GM19324 (cell line): ENCODE measurements around the gene WDR5B.
A peak's percentile ranks its signal among the peaks of the same experiment; 100 is the strongest.

Source experiments
- ATAC-seq: cut with Tn5 transposase; IDR thresholded peaks from one replicate; pipeline ENCODE4 v1.9.1; 2021; ENCODE audit warnings: mild to moderate bottlenecking, moderate library complexity; ENCODE audit not compliant: unreplicated experiment, low FRiP score

Gene WDR5B

DNA sequence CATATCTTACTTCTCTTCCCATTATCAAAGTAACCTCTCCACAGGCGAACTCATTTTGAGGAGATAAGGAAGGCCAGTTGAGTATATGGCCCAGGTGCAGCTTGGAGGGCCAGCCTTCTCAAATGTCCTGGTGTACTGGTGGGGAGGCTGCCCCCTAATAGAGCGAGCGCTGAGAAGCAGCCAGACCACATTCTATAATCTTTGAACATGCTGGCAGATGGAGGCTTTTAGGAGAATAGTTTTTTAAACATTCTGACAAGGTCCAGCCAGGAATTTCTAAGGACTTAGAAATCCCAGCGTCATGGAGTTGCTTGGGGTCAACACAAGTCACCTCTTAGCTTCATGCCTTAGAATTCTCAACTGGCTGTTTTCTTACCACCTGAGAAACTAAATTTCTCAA, 5.8 kb downstream of the WDR5B start:
- no peak for ATAC-seq

DNA sequence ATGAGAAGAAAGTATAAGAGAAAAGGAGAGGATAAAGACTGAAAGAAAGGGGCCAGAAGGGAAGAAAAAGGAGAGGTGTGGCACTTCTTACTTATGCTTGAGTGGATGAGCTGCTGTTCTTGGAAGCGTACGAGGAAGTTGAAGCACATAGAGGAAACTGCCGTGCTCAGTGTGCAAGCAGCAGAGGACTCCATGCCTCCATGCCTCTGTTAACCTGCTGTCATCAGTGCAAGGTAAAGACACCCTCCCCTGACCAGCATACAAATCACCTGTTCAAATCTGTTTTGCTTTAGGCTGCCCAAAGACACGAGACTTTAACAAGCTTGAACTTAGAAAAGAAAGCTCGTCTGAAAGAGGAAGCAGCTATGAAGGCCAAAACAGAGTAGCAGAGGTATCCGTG, 6.4 kb downstream of the WDR5B start:
- ATAC-seq: no peak

DNA sequence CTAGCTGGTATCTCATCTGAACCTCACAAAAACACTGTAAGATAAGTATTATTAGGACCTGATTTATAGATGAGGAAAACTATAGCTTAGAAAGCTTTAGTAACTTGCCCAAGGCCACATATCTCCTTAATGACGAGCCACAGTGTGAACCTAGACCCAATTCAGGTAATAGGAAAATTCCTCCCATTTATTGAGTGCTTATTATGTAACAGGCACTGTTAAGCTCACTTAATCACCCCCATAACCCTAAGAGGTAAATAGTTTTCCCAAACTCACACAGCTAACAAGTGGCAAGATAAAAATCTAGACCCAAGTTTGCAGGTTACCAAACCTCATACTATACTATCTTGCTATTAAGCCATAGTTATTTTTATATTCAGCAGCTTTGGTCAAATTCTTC, 7.9 kb downstream of the WDR5B start:
- no peak for ATAC-seq

DNA sequence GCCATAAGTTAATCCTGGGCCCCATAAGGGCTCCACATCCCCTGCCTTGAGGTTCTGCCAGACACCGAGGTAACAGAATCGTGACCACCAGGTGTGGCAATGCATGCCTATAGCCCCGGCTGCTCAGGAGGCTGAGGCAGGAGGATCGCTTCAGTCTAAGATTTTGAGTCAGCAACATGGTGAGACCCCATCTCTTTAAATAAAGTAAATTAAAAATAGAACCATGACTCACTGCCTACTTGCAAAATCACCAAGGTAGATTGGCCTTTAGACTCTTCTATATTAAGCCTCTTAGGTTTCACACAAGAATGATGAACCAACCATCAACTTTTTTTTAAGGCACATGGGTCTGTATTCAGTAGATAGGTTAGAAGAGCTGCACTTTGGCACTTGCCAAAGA, 9.7 kb downstream of the WDR5B start:
- ATAC-seq: no peak

DNA sequence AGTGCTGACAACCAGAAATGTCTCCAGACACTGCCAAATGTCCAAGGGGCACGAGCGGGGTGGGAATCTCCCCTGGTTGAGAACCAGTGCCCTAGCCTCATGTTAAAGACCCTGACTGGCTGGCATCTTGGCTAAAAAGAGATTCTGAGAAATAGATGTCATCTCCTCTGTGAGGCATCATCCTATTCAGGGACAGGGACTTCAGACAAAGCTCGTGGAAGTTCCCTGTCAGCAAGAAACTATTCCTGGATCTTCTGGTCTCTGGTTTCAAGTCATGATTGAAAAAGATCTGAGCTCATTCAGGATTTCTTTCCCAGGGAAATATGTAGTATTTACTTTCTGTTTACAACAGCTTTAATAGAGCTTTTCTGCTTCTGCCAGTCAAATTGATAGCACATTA, 10.8 kb downstream of the WDR5B start:
- no peak for ATAC-seq

DNA sequence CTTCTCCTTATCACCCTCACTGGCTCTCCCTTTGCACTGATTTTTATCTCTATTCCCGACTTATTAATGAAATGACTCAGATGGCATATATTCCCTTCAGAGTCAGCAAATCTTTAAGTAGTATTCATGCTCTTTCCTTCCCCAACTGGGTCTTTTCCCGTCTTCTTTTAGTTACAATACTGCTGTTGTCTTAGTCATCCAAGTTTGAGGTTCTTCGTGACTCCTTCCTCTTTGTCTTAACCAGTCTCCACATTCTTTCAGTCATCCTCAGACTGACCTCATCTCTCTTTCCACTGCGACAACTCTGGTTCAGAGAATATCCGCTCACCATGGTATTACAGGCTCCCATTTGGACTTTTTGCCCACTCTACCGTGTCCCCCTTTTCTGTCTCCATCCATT, 12.4 kb downstream of the WDR5B start:
- no peak for ATAC-seq

DNA sequence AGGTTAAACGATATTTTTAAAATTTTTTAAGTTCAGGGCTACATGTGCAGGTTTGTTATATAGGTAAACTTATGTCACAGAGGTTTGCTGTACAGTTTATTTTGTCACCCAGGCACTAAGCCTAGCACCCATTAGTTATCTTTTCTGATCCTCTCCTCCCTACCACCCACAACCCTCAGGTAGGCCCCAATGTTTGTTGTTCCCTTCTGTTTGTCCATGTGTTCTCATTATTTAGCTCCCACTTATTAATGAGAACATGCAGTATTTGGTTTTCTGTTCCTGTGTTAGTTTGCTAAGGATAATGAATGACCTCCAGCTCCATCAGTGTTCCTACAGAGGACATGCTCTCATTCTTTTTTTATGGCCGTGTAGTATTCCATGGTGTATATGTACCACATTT, 16.9 kb downstream of the WDR5B start:
- no peak for ATAC-seq

DNA sequence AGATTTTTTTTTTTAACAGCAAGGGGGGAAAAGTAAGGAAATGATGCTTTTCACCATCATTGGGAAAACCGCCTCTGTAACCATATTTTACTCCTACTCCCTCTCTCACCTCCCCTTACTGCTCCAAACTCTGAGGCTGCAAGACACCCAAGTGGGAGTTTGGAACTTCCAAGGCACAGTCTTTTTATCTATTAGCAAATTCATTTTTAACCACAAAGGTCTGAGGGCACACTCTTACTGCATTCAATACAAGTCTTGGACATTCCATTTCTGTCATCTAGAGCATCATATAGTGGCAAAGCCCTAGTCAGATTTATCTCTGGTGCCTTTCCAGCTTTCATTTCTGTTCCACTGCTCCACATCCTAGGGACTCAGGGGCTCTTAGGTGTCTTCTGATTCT, 18.7 kb downstream of the WDR5B start:
- ATAC-seq: no peak

DNA sequence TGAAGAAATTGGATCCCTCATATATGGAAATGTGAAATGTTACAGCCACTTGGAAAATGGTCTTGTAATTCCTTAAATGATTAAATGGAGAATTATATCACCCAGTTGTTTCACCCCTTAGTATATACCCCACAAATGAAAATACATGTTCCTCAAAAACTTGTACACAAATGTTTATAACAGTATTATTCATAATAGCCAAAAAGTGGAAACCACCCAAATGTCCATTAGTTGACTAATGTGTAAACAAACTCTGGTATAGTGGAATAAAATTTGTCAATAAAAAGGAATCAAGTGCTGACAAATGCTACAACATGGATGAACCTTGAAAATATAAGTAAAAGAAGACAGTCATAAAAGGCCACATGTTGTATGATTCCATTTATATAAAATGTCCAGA, 19.4 kb downstream of the WDR5B start:
- no peak for ATAC-seq

DNA sequence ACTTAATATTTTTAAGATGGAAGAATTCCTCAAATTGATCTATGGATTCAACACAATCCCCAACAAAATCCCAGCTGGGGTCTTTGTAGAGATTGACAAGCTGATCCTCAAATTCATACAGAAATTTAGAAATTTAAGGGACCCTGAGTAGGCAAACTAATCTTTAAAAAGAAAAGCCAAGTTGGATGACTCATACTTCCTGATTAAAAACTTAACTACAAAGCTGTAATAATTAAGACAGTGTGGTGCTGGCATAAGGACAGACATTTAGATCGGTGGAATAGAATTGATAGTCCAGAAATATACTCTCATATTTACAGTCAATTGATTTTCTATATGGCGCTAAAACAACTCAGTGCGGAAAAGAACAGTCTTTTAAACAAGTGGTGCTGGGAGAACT, 20.3 kb downstream of the WDR5B start:
- no peak for ATAC-seq

DNA sequence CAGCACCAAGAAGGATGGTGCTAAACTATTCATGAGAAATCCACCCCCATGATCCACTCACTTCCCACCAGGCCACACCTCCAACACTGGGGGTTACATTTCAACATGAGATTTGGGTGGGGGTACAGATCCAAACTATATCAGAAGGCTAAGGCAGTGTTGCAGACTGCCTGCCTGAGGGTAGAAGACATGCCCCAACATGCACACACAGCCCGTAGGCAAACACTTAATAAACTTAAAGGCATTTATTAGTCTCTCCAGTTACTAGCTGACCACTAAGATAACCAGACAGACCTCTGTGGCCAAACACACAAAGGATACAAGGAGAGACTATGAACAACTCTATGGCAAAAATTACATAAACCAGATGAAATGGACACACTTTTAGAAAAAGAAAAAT, 21.7 kb downstream of the WDR5B start:
- ATAC-seq: no peak

DNA sequence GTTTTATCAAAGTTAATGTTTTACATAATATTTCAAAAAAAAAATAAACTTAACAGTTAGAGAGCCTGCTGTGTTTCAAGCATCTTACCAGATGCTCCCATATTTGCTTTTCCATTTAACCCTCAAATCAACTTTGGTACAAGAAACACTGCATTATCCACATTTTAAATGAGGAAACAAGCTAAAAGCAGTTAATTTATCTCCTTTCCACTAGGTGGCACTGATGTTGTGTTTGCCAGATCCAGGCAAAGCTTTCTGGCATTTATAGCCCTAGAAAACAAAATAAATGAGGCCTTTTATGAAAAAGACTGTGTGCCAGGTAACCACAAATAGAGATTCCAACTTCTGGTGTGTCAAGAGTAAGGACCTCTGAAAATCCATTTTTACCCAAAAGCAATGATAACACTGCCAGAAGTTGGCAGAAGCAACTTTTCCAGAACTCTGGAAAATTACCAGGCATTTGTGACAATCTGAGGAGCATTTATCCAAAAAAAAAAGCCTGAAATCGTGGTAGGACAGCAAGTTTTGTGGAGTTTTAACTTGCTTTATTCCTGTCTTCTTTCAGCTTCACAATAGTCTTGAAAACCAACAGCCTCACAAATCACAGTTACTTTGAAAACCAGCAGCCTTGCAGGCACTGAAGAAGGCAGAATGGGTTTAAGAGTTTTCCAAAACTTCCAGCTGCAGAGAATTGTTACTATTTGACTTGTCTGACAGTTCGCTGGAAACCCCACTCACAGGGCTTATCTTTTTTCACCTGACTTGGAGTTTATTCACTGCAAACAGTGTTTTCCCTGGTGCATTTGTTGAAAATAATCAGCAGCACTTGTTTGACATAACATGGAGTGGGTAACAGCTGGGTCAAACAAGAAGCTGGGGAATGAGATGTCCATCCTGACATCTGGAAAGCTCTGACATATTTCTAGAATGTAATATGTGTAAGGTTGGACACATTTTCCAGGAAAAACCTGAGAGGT, 22.7 kb downstream of the WDR5B start:
- no peak for ATAC-seq

DNA sequence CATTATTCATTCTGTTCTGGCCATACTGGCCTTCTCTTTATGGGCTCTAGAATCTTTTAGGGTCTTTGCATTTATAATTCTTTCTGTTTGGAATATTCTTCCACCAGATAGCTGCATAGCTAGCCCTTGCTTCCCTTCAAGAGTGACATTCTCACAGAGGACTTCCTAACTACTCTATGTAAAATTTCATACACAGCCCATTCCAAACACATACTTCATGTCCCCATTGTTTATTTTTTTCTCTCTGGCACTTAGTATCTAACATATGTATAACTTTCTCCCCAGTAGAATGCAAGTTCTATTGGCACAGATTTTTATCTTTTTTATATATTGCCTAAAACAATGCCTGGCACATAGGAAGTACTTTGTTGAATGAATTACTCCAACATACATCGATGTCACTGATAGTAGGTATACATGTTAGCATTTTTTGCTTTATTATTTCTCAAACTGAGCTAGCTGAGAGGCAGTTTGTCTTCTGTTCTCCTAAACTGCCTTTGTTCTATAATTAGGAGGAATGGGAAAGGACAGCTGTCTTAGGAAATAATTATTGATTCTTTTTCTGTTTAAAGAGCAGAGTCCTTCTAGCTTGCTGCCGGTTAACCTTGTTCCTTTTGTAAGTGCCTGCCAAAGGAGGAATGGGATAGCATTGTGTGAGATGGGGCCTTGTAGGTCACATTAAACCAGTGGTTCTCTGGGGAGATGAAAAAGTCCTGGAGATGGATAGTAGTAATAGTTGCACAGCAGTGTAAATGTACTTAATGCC, 24.0 kb downstream of the WDR5B start:
- no peak for ATAC-seq

DNA sequence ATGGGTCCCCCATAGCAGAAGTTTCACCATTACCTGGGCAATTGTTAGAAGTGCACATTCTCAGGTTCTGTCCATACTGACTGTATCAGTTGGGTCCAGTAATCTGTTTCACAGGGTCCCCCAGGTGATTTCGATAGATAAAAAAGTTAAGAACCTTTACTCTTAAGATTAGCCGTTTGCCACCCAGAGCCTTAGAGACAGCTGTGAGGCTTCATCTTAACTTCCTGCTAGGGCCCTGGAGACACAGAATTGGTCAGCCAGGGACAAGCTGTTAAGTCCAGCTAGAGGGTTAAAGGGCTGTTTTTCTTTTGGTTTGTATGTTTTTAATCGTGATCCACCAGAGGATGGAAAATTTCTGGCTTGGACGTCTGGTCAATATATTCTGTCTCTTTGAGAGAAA, 25.2 kb downstream of the WDR5B start:
- ATAC-seq: no peak

DNA sequence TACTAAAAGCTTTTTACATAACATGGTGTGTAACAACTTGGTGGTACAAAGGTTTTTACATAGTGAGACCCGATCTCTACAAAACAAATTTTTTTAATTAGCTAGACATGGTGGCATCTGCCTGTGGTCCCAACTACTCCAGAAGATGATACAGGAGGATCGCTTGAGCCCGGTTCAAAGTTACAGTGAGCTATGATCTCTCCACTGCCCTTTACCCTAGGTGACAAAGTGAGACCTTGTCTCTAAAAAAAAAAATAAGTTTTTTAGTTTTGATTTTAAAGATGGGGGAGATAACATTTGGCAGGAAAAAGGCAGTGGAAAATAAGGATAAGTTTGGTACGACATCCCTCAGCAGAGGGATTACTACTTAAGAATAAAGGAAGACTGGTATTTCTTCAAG, 26.0 kb downstream of the WDR5B start:
- no peak for ATAC-seq

DNA sequence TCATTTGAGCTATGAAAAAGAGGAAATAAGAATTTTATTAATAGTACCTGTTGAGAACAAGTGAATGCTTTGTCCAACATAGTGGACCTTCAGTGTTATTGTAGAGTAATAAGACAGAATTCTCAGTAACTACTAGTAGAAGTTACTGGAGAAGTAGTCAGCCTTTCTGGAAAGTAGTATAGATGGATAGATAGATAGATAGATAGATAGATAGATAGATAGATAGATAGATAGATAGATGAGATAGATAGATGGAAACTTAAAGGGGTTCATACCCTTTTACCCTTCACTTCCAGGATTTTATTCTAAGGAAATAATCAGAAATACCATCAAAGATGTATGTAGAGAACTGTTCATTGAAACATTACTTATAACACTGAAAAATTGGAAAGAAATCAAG, 26.7 kb downstream of the WDR5B start:
- no peak for ATAC-seq

DNA sequence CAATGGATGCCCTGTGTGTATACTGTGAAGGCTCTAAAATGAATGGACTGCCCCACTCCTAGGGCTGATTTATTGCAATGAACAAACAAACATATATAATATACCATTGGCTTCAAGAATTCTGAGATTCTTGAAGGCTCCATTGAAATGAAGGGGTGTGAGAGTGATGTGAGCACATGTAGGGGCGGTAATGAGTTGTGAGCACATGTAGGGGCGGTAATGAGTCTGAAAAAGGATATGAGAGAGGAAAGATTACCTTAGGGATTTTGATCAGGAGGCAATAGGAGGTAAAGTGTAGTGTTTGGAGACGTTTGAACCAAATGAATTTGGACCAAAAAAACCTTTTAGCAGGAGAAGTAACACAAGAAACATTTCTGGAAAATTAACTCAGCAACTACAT, 28.2 kb downstream of the WDR5B start:
- no peak for ATAC-seq

DNA sequence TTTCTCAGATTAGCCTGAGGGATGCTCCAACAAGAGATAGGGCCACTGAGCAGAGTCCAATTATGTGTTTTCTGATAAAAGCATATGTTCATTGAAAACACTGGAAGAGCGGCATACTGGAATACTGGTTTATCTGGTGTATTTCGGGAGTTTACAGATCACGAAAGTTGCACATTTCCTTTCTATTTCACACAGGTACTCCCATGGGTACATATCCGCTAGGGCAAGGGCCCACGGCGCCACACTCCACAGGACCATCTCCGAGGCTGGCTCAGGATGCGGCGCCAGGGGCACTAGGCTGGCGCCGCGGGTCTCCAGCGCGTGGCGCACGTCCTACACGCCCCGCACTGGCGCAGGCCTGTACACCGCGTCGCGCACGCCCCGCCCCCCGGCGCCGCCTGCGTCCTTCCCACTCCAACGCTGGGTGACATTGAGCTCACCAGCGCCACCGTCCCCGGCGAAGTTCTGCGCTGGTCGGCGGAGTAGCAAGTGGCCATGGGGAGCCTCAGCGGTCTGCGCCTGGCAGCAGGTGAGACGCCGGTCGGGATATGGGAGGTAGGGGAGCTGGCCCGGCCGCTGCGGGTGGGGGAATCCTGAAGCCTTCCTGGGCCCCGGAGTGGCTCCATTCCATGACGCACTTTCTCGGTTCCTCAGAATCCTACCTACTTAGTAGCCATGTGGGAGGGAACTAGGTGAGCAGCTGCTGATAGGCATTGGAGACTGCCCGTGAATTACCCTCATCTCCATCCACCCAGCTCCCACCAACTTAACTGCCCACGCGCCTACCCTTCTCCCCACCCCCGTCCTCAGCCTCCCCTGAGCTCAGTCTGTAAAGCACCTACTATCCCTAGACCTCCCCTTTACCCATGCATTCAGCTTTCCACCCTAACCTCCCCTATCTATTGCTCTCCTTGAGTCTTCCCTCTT, 31.8 kb downstream of the WDR5B start, which contains the start of gene FAM162A:
TSS of gene FAM162A (plus strand) at position 412 of the 927 bp plus-strand sequence. CDS start at position 496, 84 bp downstream.
- ATAC-seq: peak; percentile 92

DNA sequence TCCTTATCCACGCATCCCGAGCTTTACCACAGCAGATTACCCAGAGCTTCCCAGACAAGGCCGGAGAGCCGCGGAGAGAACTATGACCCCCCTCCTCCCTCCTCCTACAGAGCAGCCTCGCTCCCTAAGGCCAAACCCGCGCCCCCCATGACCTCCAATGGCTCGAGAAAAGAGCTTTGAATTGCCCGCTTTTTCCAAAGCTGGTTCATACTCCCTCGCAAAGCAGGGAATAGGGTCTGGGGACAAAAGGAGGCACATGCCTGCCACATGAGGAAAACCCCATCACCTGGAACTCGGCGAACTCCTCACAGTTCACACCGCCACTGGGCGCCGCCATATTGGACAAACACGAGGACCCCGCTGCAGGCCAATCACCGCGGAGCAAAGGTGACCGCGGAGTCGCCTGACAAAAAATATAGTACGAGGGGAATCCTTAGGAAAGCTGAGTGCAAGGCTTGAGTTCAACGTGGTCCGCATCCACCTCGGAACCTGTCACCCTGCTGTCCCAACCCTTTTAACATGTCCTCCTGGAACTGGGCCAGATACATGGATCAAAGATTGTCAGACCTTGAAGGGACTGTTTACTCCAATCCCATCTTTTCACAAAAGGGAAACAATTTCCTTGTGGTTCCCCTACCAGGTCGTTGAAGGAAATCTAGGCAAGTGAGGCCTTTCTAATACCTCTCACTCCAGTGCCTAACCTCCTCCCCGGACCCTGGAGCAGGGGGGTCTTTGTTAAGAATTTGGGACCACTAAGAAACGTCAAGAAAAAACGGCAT, 32.8 kb downstream of the WDR5B start, which contains the start of gene MIX23:
TSS of gene MIX23 (minus strand) at position 344 of the 779 bp plus-strand sequence. CDS start at position 337, 7 bp downstream.
- peak; percentile 38 for ATAC-seq

DNA sequence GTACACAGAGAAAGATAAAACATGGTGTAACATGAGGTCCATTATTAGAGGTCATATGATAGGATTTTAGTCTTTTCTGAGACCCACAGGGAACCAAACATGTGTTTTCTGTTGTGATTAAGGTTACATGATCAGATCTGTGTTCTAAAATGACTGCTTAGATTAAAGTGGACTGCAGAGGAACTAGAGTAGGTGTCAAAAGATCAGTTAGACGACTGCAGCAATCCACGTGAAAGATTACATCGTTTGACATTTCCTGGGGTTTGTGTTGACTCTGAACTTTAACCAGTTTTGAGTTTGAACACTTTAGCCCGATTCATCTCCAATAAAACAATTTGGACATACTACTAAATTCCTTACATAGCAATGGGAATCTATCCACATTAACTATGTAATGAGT, 37.9 kb downstream of the WDR5B start:
- ATAC-seq: no peak
